Measurements from ENCODE around the gene ZNF287. TPM values are rescaled to one million over a fixed set of nuclear protein-coding genes. Genes with fewer than 3 reads are reported as not detected.

The ZNF287 gene
- total and polyA plus RNA-seq, 2 of the 8 experiments (the other 6 are each of a cell fraction or from before 2014, with no cell fraction given): 1.7 to 5.6 TPM

- TF ChIP-seq, protein P1, sequence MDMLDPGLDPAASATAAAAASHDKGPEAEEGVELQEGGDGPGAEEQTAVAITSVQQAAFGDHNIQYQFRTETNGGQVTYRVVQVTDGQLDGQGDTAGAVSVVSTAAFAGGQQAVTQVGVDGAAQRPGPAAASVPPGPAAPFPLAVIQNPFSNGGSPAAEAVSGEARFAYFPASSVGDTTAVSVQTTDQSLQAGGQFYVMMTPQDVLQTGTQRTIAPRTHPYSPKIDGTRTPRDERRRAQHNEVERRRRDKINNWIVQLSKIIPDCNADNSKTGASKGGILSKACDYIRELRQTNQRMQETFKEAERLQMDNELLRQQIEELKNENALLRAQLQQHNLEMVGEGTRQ (IDR thresholded peaks at IDR 0.05; ENCODE audit: low read length): no peak
- TF ChIP-seq MAFK (IDR thresholded peaks at IDR 0.05; ENCODE audit: low read depth, low read length) (no peak), SP2 (IDR thresholded peaks at IDR 0.05; ENCODE audit: low read length) (no peak), RBBP5 (IDR thresholded peaks at IDR 0.05; ENCODE audit: borderline replicate concordance, low read depth, low read length) (no peak)
- TF ChIP-seq, protein P2, sequence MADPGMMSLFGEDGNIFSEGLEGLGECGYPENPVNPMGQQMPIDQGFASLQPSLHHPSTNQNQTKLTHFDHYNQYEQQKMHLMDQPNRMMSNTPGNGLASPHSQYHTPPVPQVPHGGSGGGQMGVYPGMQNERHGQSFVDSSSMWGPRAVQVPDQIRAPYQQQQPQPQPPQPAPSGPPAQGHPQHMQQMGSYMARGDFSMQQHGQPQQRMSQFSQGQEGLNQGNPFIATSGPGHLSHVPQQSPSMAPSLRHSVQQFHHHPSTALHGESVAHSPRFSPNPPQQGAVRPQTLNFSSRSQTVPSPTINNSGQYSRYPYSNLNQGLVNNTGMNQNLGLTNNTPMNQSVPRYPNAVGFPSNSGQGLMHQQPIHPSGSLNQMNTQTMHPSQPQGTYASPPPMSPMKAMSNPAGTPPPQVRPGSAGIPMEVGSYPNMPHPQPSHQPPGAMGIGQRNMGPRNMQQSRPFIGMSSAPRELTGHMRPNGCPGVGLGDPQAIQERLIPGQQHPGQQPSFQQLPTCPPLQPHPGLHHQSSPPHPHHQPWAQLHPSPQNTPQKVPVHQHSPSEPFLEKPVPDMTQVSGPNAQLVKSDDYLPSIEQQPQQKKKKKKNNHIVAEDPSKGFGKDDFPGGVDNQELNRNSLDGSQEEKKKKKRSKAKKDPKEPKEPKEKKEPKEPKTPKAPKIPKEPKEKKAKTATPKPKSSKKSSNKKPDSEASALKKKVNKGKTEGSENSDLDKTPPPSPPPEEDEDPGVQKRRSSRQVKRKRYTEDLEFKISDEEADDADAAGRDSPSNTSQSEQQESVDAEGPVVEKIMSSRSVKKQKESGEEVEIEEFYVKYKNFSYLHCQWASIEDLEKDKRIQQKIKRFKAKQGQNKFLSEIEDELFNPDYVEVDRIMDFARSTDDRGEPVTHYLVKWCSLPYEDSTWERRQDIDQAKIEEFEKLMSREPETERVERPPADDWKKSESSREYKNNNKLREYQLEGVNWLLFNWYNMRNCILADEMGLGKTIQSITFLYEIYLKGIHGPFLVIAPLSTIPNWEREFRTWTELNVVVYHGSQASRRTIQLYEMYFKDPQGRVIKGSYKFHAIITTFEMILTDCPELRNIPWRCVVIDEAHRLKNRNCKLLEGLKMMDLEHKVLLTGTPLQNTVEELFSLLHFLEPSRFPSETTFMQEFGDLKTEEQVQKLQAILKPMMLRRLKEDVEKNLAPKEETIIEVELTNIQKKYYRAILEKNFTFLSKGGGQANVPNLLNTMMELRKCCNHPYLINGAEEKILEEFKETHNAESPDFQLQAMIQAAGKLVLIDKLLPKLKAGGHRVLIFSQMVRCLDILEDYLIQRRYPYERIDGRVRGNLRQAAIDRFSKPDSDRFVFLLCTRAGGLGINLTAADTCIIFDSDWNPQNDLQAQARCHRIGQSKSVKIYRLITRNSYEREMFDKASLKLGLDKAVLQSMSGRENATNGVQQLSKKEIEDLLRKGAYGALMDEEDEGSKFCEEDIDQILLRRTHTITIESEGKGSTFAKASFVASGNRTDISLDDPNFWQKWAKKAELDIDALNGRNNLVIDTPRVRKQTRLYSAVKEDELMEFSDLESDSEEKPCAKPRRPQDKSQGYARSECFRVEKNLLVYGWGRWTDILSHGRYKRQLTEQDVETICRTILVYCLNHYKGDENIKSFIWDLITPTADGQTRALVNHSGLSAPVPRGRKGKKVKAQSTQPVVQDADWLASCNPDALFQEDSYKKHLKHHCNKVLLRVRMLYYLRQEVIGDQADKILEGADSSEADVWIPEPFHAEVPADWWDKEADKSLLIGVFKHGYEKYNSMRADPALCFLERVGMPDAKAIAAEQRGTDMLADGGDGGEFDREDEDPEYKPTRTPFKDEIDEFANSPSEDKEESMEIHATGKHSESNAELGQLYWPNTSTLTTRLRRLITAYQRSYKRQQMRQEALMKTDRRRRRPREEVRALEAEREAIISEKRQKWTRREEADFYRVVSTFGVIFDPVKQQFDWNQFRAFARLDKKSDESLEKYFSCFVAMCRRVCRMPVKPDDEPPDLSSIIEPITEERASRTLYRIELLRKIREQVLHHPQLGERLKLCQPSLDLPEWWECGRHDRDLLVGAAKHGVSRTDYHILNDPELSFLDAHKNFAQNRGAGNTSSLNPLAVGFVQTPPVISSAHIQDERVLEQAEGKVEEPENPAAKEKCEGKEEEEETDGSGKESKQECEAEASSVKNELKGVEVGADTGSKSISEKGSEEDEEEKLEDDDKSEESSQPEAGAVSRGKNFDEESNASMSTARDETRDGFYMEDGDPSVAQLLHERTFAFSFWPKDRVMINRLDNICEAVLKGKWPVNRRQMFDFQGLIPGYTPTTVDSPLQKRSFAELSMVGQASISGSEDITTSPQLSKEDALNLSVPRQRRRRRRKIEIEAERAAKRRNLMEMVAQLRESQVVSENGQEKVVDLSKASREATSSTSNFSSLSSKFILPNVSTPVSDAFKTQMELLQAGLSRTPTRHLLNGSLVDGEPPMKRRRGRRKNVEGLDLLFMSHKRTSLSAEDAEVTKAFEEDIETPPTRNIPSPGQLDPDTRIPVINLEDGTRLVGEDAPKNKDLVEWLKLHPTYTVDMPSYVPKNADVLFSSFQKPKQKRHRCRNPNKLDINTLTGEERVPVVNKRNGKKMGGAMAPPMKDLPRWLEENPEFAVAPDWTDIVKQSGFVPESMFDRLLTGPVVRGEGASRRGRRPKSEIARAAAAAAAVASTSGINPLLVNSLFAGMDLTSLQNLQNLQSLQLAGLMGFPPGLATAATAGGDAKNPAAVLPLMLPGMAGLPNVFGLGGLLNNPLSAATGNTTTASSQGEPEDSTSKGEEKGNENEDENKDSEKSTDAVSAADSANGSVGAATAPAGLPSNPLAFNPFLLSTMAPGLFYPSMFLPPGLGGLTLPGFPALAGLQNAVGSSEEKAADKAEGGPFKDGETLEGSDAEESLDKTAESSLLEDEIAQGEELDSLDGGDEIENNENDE (IDR thresholded peaks at IDR 0.05; ENCODE audit: insufficient replicate concordance, low read length): no peak
Measured at GRCh38 chr17:16513873-16514272, 55.1 kb downstream of the ZNF287 start (continued).
